Gastroesophageal sphincter (tissue), 4 donors: ENCODE results near the gene KRT6B. TPM values are rescaled to one million over a fixed set of nuclear protein-coding genes. Genes with fewer than 3 reads are reported as not detected.

Experiments used
- ATAC-seq: fragments of 150-250 bp; one replicate; pipeline ENCODE4 v1.9.1; 2016; ENCODE audit warnings: mild to moderate bottlenecking, moderate library complexity
- H3K27ac ChIP-seq, 4 donors: fragments of 200-600 bp; sonication (generic) in 3 of 4; 1 replicate in 3 of 4; 2 replicates in 1 of 4; pipeline ENCODE4 v1.5.1; 2016 to 2019
- H3K27me3 ChIP-seq: fragments of 200-600 bp; sonication (generic); one replicate; pipeline ENCODE4 v1.5.1; 2019
- H3K36me3 ChIP-seq, 2 donors: fragments of 200-600 bp; sonication (generic); one replicate each; pipeline ENCODE4 v1.5.1; 2019; ENCODE audit warnings: control low read depth in 1 of 2
- H3K4me1 ChIP-seq, 3 donors: fragments of 200-600 bp; sonication (generic); 1 replicate in 2 of 3; 2 replicates in 1 of 3; pipeline ENCODE4 v1.5.1; 2016 to 2019; ENCODE audit warnings: control low read depth in 2 of 3
- H3K4me3 ChIP-seq, 2 donors: fragments of 200-600 bp; sonication (generic); one replicate each; pipeline ENCODE4 v1.5.1; 2019; ENCODE audit warnings: mild to moderate bottlenecking in 1 of 2, moderate library complexity in 1 of 2
- H3K9me3 ChIP-seq, 3 donors: fragments of 200-600 bp; sonication (generic); one replicate each; pipeline ENCODE4 v1.5.1; 2017 to 2019; ENCODE audit warnings: control low read depth in 2 of 3
- EP300 ChIP-seq: sonication (generic); formaldehyde crosslinking; IDR thresholded peaks from one replicate; pipeline ENCODE4 v1.6.1; 2017; ENCODE audit warnings: antibody characterized with exemption, mild to moderate bottlenecking
- POLR2A ChIP-seq, 2 donors: fragments of 450-650 bp; IDR thresholded peaks; one replicate each; pipeline ENCODE4 v1.6.1; 2017; ENCODE audit warnings: antibody characterized with exemption in 2 of 2, mild to moderate bottlenecking in 2 of 2, moderate library complexity in 1 of 2
- POLR2AphosphoS5 ChIP-seq: sonication (generic); formaldehyde crosslinking; IDR thresholded peaks from one replicate; pipeline ENCODE4 v1.6.1; 2017; ENCODE audit warnings: antibody characterized with exemption
- WGBS, 2 donors: methylation state at CpG; one replicate each; pipeline ENCODE4 v1.1.5; 2018; ENCODE audit warnings: low coverage in 1 of 2; 5-methylcytosine and 5-hydroxymethylcytosine counted together
- total RNA-seq, 4 donors: library from RNA; depleted of rRNA; stranded (reverse); fragments of >200 nt; gene quantifications; one replicate each; pipeline ENCODE4 v1.1.0, GENCODE V29; 2016
- TF ChIP-seq, protein P1 (sequence below), 4 experiments: fragments of 200-600 bp in 2 of 4; fragments of 450-650 bp in 2 of 4; sonication (generic) in 1 of 4; IDR thresholded peaks; one replicate each; pipeline ENCODE4 v1.5.1; 2017 to 2019; ENCODE audit warnings: antibody characterized with exemption in 4 of 4, mild to moderate bottlenecking in 2 of 4, moderate library complexity in 2 of 4

The KRT6B gene
- total RNA-seq, 4 donors from 2014 or later, result 0.54 to 60.8 (median 7.3) TPM

DNA sequence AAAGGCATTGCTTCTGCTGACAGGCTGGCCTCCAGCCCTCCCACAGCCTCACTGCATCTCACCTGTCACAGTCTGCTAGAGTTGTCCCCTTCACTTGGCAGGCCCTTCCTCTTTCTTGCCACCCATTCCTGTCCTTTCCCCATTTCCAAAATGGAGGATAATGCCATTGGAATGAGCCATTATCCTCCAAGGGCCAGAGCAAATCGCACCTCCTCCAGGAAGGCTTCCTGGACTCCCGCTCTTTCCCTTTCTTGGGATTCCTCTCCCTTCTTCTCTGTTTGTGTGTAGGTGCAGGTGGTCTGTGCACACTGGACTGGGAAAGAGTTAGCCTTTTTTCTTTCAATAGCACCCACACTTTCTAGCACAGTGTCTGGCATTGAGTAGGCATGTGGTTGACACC lies 49.6 kb downstream of the KRT6B start:
- H3K36me3 ChIP-seq, result no peaks in the 10 kb centered on the region
- H3K27me3 ChIP-seq, result peaks cover 27% of the 10 kb centered on the region
- no peaks in the 10 kb centered on the region for H3K9me3 ChIP-seq
- H3K4me3 ChIP-seq, result no peak overlapping the region
- no peak for TF ChIP-seq POLR2A (IDR thresholded peaks at IDR 0.05)
- no peak for TF ChIP-seq POLR2AphosphoS5
- TF ChIP-seq, protein P1, sequence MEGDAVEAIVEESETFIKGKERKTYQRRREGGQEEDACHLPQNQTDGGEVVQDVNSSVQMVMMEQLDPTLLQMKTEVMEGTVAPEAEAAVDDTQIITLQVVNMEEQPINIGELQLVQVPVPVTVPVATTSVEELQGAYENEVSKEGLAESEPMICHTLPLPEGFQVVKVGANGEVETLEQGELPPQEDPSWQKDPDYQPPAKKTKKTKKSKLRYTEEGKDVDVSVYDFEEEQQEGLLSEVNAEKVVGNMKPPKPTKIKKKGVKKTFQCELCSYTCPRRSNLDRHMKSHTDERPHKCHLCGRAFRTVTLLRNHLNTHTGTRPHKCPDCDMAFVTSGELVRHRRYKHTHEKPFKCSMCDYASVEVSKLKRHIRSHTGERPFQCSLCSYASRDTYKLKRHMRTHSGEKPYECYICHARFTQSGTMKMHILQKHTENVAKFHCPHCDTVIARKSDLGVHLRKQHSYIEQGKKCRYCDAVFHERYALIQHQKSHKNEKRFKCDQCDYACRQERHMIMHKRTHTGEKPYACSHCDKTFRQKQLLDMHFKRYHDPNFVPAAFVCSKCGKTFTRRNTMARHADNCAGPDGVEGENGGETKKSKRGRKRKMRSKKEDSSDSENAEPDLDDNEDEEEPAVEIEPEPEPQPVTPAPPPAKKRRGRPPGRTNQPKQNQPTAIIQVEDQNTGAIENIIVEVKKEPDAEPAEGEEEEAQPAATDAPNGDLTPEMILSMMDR (IDR thresholded peaks at IDR 0.05), result no peak
- no peak for TF ChIP-seq EP300
- no peak for ATAC-seq
- WGBS, 2 donors, result 100% methylated on average over 2 of the region's 2 CpGs; no CpG with 5 or more reads in 1 of the 2 donors
- no peak overlapping the region for H3K27ac ChIP-seq
- H3K4me1 ChIP-seq, result no peaks in the 10 kb centered on the region

DNA sequence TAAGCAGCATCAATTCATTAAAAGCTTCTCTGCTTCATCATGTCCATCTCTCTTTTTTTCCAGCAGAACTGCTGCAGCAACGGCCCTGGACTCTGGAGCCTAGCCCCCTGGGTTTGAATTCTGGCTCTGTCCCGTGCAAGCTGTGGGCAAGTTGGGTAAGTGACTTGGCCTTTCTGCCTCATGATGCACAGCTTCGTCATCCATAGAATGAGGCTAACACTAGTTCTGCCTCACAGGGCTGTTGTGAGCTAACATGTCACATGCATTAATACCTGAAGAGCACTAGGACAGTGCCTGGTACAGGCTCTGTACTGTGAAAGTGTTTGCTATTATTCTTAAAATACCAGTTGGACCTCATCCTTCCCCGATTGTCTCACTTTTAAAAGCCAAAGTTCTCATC lies 50.0 kb downstream of the KRT6B start:
- Histone ChIP-seq H3K27ac (no peak overlapping the region), H3K4me1 (no peaks in the 10 kb centered on the region), H3K4me3 (no peak overlapping the region), H3K9me3 (no peaks in the 10 kb centered on the region), H3K36me3 (no peaks in the 10 kb centered on the region), H3K27me3 (peaks cover 27% of the 10 kb centered on the region)
- WGBS, 2 donors, result 81 to 84% methylated on average over 4 of the region's 4 CpGs
- TF ChIP-seq POLR2A (IDR thresholded peaks at IDR 0.05) (no peak), EP300 (no peak), POLR2AphosphoS5 (no peak)
- TF ChIP-seq, protein P1 (IDR thresholded peaks at IDR 0.05), result no peak
- no peak for ATAC-seq

DNA sequence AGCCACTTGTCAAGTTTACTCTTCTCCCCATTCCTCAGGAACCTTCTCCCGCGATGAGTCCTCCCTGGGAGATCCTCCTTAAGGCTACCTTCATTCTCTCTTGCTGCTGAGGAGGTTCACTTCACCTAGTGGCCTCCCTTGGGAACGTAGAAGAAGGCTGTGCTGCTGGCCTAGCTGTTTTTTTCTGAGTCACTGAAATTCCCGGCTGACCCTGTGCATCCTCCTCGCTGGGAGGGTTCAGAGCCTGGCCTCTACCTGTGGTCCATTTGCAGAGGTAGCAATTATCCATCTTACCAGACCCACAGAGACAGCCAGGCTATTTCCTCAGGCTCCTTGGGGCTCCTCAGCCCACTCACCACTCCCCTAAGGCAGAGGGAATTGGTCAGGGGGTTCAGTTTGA lies 50.4 kb downstream of the KRT6B start:
- no peaks in the 10 kb centered on the region for H3K36me3 ChIP-seq
- no peak for ATAC-seq
- no peaks in the 10 kb centered on the region for H3K4me1 ChIP-seq
- peaks cover 27% of the 10 kb centered on the region for H3K27me3 ChIP-seq
- WGBS, 2 donors, result 88 to 100% methylated on average over 1 to 2 of the region's 5 CpGs
- H3K27ac ChIP-seq, result no peak overlapping the region
- TF ChIP-seq EP300, result no peak
- no peak overlapping the region for H3K4me3 ChIP-seq
- no peaks in the 10 kb centered on the region for H3K9me3 ChIP-seq

DNA sequence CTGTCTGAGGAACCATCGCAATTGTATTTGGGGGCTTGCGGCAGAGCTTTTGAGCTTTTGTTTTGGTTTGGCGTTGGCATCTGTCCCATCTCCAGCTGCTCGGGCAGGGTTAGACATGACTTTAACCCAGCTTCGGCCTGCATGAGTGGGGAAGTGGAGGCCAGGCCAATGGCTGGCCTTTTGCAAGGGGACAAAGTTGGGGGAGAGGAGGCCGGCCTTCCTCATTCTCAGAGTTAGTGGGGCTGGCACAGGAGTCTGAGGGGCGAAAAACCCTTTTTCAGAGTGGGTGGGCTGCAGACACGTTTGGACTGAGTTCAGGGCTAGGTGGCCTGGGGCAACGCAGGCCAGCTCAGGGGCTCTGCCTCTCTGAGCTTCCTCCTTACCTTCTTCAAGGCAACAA lies 51.0 kb downstream of the KRT6B start:
- H3K27me3 ChIP-seq, result peaks cover 27% of the 10 kb centered on the region
- no peak overlapping the region for H3K4me3 ChIP-seq
- H3K9me3 ChIP-seq, result no peaks in the 10 kb centered on the region
- WGBS, 2 donors, result no CpG with 5 or more reads among the region's 9 CpGs
- TF ChIP-seq POLR2A (IDR thresholded peaks at IDR 0.05) (no peak), POLR2AphosphoS5 (no peak)
- TF ChIP-seq, protein P1 (IDR thresholded peaks at IDR 0.05), result no peak
- H3K27ac ChIP-seq, result no peak overlapping the region
- H3K36me3 ChIP-seq, result no peaks in the 10 kb centered on the region
- no peak for ATAC-seq
- H3K4me1 ChIP-seq, result no peaks in the 10 kb centered on the region

DNA sequence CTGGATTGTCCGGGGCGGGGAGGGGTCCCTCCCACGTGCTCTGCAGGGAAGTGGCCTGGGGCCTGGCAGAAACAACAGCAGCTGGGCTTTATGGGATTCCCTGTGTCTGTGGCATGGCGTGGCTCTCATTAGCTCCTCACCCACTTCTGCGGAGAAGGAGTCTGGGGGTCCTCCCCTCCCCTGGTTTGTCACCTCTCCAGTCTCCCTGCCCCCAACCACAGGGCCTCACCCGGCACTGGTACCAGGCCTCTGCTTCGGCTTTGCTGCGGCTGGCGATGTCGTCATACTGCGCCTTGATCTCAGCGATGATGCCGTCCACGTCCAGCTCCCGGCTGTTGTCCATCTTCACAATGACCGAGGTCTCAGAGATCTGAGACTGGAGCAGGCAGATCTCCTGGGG lies 52.2 kb downstream of the KRT6B start:
- no CpG with 5 or more reads among the region's 16 CpGs for WGBS, 2 donors
- ATAC-seq, result no peak

More for the DNA sequence above, 52.2 kb downstream of the KRT6B start:
- no peaks in the 10 kb centered on the region for H3K9me3 ChIP-seq
- no peaks in the 10 kb centered on the region for H3K36me3 ChIP-seq
- H3K4me3 ChIP-seq, result no peak overlapping the region
- H3K27ac ChIP-seq, result no peak overlapping the region
- TF ChIP-seq EP300, result no peak
- TF ChIP-seq POLR2A (IDR thresholded peaks at IDR 0.05), result no peak
- TF ChIP-seq, protein P1 (IDR thresholded peaks at IDR 0.05), result no peak
- TF ChIP-seq POLR2AphosphoS5, result no peak
- H3K4me1 ChIP-seq, result no peaks in the 10 kb centered on the region
- peaks cover 34% of the 10 kb centered on the region for H3K27me3 ChIP-seq
